ENCODE data around the gene SIL1. TPM values are rescaled to one million over a fixed set of nuclear protein-coding genes. Genes with fewer than 3 reads are reported as not detected.

The SIL1 gene
- total and polyA plus RNA-seq, 2 donors (not counting 1 experiment from before 2014, with no cell fraction given): 66.4 to 85.5 TPM

DNA sequence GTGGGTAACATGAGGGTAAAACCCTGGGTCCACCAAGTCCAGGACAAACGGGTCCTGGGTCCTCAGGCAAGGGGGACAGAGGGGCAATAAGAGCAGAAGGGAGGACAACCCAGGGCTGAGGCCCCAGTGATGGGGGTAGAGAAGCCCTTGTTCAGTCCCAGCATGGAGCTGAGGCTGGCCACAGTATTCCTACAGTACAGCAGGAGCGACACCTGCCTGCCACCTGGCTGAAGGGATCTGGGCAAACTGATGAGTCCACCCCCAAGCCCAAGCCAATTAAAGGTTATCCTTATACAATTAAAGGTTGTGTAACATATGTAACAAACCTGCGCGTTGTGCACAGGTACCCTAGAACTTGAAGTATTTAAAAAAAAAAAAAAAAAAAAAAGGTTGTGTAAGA lies 225.3 kb downstream of the SIL1 start:
- Histone ChIP-seq H3K4me2 (ENCODE audit: extremely low read depth, insufficient read depth, low read length) (no peak overlapping the region), H3K9me3 (ENCODE audit: control insufficient read depth, insufficient read depth, low read depth, low read length) (no peaks in the 10 kb centered on the region), H3K9ac (ENCODE audit: insufficient read depth, low read length) (no peak overlapping the region), H3K79me2 (ENCODE audit: control insufficient read depth, insufficient read depth, low read length) (no peaks in the 10 kb centered on the region), H3K36me3 (ENCODE audit: control insufficient read depth, insufficient read depth, low read length) (no peaks in the 10 kb centered on the region), H4K20me1 (ENCODE audit: control insufficient read depth, extremely low read depth, insufficient read depth, low read length) (no peaks in the 10 kb centered on the region), H3K4me3 (replicated peaks in 1 of 4; ENCODE audit: control extremely low read depth in 1 of 4, insufficient read depth in 1 of 4, low read depth in 3 of 4, low read length in 4 of 4) (no peak overlapping the region), H2AFZ (ENCODE audit: low read length) (no peak overlapping the region), H3K4me1 (ENCODE audit: control insufficient read depth, extremely low read depth, insufficient read depth, low read length) (peaks cover 12% of the 10 kb centered on the region), H3K27me3 (ENCODE audit: control insufficient read depth, insufficient read depth, low read length) (no peaks in the 10 kb centered on the region), H3K27ac (ENCODE audit: insufficient read depth, low read length) (no peak overlapping the region)
- no peak for DNase-seq (ENCODE audit: low read depth in 2 of 2)
- no peak for TF ChIP-seq EZH2 (IDR thresholded peaks at IDR 0.05; ENCODE audit: low read length, missing control alignments)
- TF ChIP-seq, protein P1, sequence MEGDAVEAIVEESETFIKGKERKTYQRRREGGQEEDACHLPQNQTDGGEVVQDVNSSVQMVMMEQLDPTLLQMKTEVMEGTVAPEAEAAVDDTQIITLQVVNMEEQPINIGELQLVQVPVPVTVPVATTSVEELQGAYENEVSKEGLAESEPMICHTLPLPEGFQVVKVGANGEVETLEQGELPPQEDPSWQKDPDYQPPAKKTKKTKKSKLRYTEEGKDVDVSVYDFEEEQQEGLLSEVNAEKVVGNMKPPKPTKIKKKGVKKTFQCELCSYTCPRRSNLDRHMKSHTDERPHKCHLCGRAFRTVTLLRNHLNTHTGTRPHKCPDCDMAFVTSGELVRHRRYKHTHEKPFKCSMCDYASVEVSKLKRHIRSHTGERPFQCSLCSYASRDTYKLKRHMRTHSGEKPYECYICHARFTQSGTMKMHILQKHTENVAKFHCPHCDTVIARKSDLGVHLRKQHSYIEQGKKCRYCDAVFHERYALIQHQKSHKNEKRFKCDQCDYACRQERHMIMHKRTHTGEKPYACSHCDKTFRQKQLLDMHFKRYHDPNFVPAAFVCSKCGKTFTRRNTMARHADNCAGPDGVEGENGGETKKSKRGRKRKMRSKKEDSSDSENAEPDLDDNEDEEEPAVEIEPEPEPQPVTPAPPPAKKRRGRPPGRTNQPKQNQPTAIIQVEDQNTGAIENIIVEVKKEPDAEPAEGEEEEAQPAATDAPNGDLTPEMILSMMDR (conservative IDR thresholded peaks at IDR 0.05 in 1 of 2, IDR thresholded peaks at IDR 0.05 in 1 of 2; ENCODE audit: low read depth in 1 of 2, low read length in 2 of 2): no peak

GRCh38 chr5:138972230-138972629 lies 225.9 kb downstream of the SIL1 start:
- Histone ChIP-seq H2AFZ (ENCODE audit: low read length) (no peak overlapping the region), H3K9me3 (ENCODE audit: control insufficient read depth, insufficient read depth, low read depth, low read length) (no peaks in the 10 kb centered on the region), H3K79me2 (ENCODE audit: control insufficient read depth, insufficient read depth, low read length) (no peaks in the 10 kb centered on the region), H3K4me1 (ENCODE audit: control insufficient read depth, extremely low read depth, insufficient read depth, low read length) (peaks cover 12% of the 10 kb centered on the region), H3K36me3 (ENCODE audit: control insufficient read depth, insufficient read depth, low read length) (no peaks in the 10 kb centered on the region), H3K27ac (ENCODE audit: insufficient read depth, low read length) (no peak overlapping the region), H3K27me3 (ENCODE audit: control insufficient read depth, insufficient read depth, low read length) (no peaks in the 10 kb centered on the region), H3K4me3 (replicated peaks in 1 of 4; ENCODE audit: control extremely low read depth in 1 of 4, insufficient read depth in 1 of 4, low read depth in 3 of 4, low read length in 4 of 4) (no peak overlapping the region), H4K20me1 (ENCODE audit: control insufficient read depth, extremely low read depth, insufficient read depth, low read length) (no peaks in the 10 kb centered on the region), H3K9ac (ENCODE audit: insufficient read depth, low read length) (no peak overlapping the region), H3K4me2 (ENCODE audit: extremely low read depth, insufficient read depth, low read length) (no peak overlapping the region)
- DNase-seq (ENCODE audit: low read depth in 2 of 2): no peak
- TF ChIP-seq, protein P1 (conservative IDR thresholded peaks at IDR 0.05 in 1 of 2, IDR thresholded peaks at IDR 0.05 in 1 of 2; ENCODE audit: low read depth in 1 of 2, low read length in 2 of 2): no peak
- TF ChIP-seq EZH2 (IDR thresholded peaks at IDR 0.05; ENCODE audit: low read length, missing control alignments): no peak

GRCh38 chr5:138969323-138970002 lies 228.7 kb downstream of the SIL1 start:
- no peaks in the 10 kb centered on the region for H3K9me3 ChIP-seq (ENCODE audit: control insufficient read depth, insufficient read depth, low read depth, low read length)
- no peaks in the 10 kb centered on the region for H4K20me1 ChIP-seq (ENCODE audit: control insufficient read depth, extremely low read depth, insufficient read depth, low read length)
- H3K79me2 ChIP-seq (ENCODE audit: control insufficient read depth, insufficient read depth, low read length): no peaks in the 10 kb centered on the region
- no peak overlapping the region for H2AFZ ChIP-seq (ENCODE audit: low read length)
- H3K36me3 ChIP-seq (ENCODE audit: control insufficient read depth, insufficient read depth, low read length): no peaks in the 10 kb centered on the region
- DNase-seq (ENCODE audit: low read depth in 2 of 2): no peak
- H3K9ac ChIP-seq (ENCODE audit: insufficient read depth, low read length): no peak overlapping the region
- H3K4me3 ChIP-seq (replicated peaks in 1 of 4; ENCODE audit: control extremely low read depth in 1 of 4, insufficient read depth in 1 of 4, low read depth in 3 of 4, low read length in 4 of 4): no peak overlapping the region
- H3K4me1 ChIP-seq (ENCODE audit: control insufficient read depth, extremely low read depth, insufficient read depth, low read length): peaks cover 5% of the 10 kb centered on the region
- H3K27ac ChIP-seq (ENCODE audit: insufficient read depth, low read length): no peak overlapping the region
- no peak overlapping the region for H3K4me2 ChIP-seq (ENCODE audit: extremely low read depth, insufficient read depth, low read length)
- H3K27me3 ChIP-seq (ENCODE audit: control insufficient read depth, insufficient read depth, low read length): no peaks in the 10 kb centered on the region
- TF ChIP-seq, protein P1 (conservative IDR thresholded peaks at IDR 0.05 in 1 of 2, IDR thresholded peaks at IDR 0.05 in 1 of 2; ENCODE audit: low read depth in 1 of 2, low read length in 2 of 2): no peak
- TF ChIP-seq EZH2 (IDR thresholded peaks at IDR 0.05; ENCODE audit: low read length, missing control alignments): no peak

Data from fibroblast of lung (primary cell).